GM20000 (cell line): ENCODE measurements around the gene CDH13.

ENCODE experiments used
- DNase-seq: peaks from one replicate; pipeline ENCODE4 v3.0.0; 2012; ENCODE audit warnings: low spot score
- CTCF ChIP-seq: IDR thresholded peaks from 2 replicates; pipeline ENCODE4 v1.5.1; 2012; ENCODE audit warnings: mild to moderate bottlenecking, control low read depth; ENCODE audit errors: extremely low read depth, missing control alignments

The CDH13 gene

GRCh38 chr16:82882226-82882625 is 255.5 kb downstream of the CDH13 start:
- no peak for DNase-seq
- TF ChIP-seq CTCF: no peak

- peak; percentile 8 for DNase-seq
- TF ChIP-seq CTCF: no peak
Observed at GRCh38 chr16:82882982-82883835, 256.4 kb downstream of the CDH13 start.

- DNase-seq: no peak
- no peak for TF ChIP-seq CTCF
Observed at GRCh38 chr16:82884320-82884898, 257.6 kb downstream of the CDH13 start.

- no peak for DNase-seq
- no peak for TF ChIP-seq CTCF
Observed at GRCh38 chr16:82886146-82886545, 259.4 kb downstream of the CDH13 start.

GRCh38 chr16:82888591-82889001 is 261.8 kb downstream of the CDH13 start:
- no peak for TF ChIP-seq CTCF
- DNase-seq: no peak

GRCh38 chr16:82891424-82891823 is 264.7 kb downstream of the CDH13 start:
- no peak for DNase-seq
- no peak for TF ChIP-seq CTCF

GRCh38 chr16:82891918-82892317 is 265.1 kb downstream of the CDH13 start:
- TF ChIP-seq CTCF: no peak
- DNase-seq: no peak
